ENCODE measurements around the gene NLRP6.
"Not testable (repeated sequence)": the region's sequence is repeated elsewhere in the genome, so short reads cannot be mapped to it uniquely, and the experiment has no call there.

NLRP6 gene

GRCh38 chr11:299081-299891, 21.1 kb downstream of the NLRP6 start, which contains the start of gene IFITM5:
Gene IFITM5 (minus strand): TSS chr11:299526. CDS start chr11:299490, 36 bp downstream.
- TF ChIP-seq GATA3 (IDR thresholded peaks at IDR 0.05; ENCODE audit: low read depth, low read length) (no peak), GATA2 (IDR thresholded peaks at IDR 0.05; ENCODE audit: low read depth, low read length) (no peak)

GRCh38 chr11:299951-300735, 21.9 kb downstream of the NLRP6 start:
- TF ChIP-seq GATA3 (IDR thresholded peaks at IDR 0.05; ENCODE audit: low read depth, low read length): no peak
- TF ChIP-seq GATA2 (IDR thresholded peaks at IDR 0.05; ENCODE audit: low read depth, low read length): no peak

- no peak for TF ChIP-seq GATA3 (IDR thresholded peaks at IDR 0.05; ENCODE audit: low read depth, low read length)
Measured at GRCh38 chr11:303363-303762, 25.2 kb downstream of the NLRP6 start.

GRCh38 chr11:304061-304506, 25.9 kb downstream of the NLRP6 start:
- TF ChIP-seq GATA2 (IDR thresholded peaks at IDR 0.05; ENCODE audit: low read depth, low read length) (no peak), GATA3 (IDR thresholded peaks at IDR 0.05; ENCODE audit: low read depth, low read length) (no peak)

- no peak for TF ChIP-seq GATA2 (IDR thresholded peaks at IDR 0.05; ENCODE audit: low read depth, low read length)
- TF ChIP-seq GATA3 (IDR thresholded peaks at IDR 0.05; ENCODE audit: low read depth, low read length): no peak
Measured at GRCh38 chr11:304915-305843, 27.0 kb downstream of the NLRP6 start.

- TF ChIP-seq GATA3 (IDR thresholded peaks at IDR 0.05; ENCODE audit: low read depth, low read length): no peak
- no peak for TF ChIP-seq GATA2 (IDR thresholded peaks at IDR 0.05; ENCODE audit: low read depth, low read length)
Measured at GRCh38 chr11:305844-306211, 27.6 kb downstream of the NLRP6 start.

GRCh38 chr11:306645-307371, 28.6 kb downstream of the NLRP6 start:
- TF ChIP-seq GATA2 (IDR thresholded peaks at IDR 0.05; ENCODE audit: low read depth, low read length): no peak
- TF ChIP-seq GATA3 (IDR thresholded peaks at IDR 0.05; ENCODE audit: low read depth, low read length): no peak

- not testable (repeated sequence) for TF ChIP-seq GATA2, GATA3 (IDR thresholded peaks at IDR 0.05; ENCODE audit: low read depth, low read length)
Measured at GRCh38 chr11:307766-308708, 29.8 kb downstream of the NLRP6 start, which contains the start of gene IFITM2. Gene IFITM2 (plus strand): TSS chr11:307816. CDS start chr11:308193, 377 bp downstream.

GRCh38 chr11:312092-312816, 34.0 kb downstream of the NLRP6 start:
- TF ChIP-seq GATA3 (IDR thresholded peaks at IDR 0.05; ENCODE audit: low read depth, low read length) (no peak), GATA2 (IDR thresholded peaks at IDR 0.05; ENCODE audit: low read depth, low read length) (no peak)

GRCh38 chr11:313304-313786, 35.1 kb downstream of the NLRP6 start:
- TF ChIP-seq GATA3 (IDR thresholded peaks at IDR 0.05; ENCODE audit: low read depth, low read length) (no peak), GATA2 (IDR thresholded peaks at IDR 0.05; ENCODE audit: low read depth, low read length) (no peak)

GRCh38 chr11:313787-314553, 35.8 kb downstream of the NLRP6 start, which contains the start of gene IFITM1:
Gene IFITM1 (plus strand): TSS chr11:314040. CDS start chr11:314171, 131 bp downstream.
- TF ChIP-seq GATA2 (IDR thresholded peaks at IDR 0.05; ENCODE audit: low read depth, low read length): no peak
- no peak for TF ChIP-seq GATA3 (IDR thresholded peaks at IDR 0.05; ENCODE audit: low read depth, low read length)
